Stimulated activated CD8-positive, alpha-beta memory T cell treated with anti-CD3 and anti-CD28 coated beads, Interleukin-4, amount 100 ng/mL, for 4 hours (primary cell): ENCODE results near the gene TTF2.
"Not testable (repeated sequence)": the region's sequence is repeated elsewhere in the genome, so short reads cannot be mapped to it uniquely, and the experiment has no call there.

ENCODE experiments used
- DNase-seq, 2 donors: peaks; one replicate each; pipeline ENCODE4 v3.0.0-alpha.2; 2020; ENCODE audit warnings: low read depth in 2 of 2, low spot score in 1 of 2

Gene TTF2

GRCh38 chr1:117119144-117119543, 59.0 kb downstream of the TTF2 start:
- not testable (repeated sequence) for DNase-seq

DNA sequence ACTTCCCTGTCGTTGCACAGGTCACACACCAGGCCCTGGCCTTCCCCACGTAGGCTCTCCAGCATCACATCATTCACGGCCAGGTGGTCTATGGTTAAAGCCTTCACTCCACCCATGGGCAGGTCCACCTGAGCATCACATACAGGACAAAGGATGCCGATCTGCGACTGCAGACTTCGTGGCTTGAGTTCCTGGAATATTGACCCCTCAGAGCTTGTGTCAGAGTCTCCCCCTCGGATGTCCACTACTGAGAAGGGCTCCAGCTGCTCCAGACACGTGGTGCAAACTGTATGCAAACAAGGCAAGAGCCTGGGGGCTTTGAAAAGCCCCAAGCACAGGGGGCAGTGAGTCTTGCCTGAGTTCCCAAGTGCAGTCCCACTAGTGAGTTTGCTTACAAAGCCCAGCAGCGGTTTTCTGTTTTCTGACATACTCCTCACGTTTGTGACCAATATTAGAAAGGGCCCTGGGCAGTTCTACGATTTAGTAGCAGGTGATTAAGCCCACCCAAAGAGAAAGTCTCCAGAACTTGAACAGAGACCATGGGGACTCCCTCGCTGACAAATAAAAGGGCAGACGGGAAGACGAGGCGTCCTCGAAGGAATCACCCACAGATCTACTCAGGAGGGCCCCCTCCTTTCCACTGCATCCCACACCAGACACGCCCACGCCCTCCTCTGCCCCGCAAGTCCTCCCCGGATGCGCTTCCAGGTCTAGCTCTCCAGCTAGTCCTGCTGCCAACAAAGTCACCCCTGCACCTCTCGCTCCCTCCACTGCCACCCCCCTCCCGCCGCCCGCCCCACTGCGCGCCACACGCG, 60.9 kb downstream of the TTF2 start:
- peak in 1 of 2 donors; percentile 3 for DNase-seq

DNA sequence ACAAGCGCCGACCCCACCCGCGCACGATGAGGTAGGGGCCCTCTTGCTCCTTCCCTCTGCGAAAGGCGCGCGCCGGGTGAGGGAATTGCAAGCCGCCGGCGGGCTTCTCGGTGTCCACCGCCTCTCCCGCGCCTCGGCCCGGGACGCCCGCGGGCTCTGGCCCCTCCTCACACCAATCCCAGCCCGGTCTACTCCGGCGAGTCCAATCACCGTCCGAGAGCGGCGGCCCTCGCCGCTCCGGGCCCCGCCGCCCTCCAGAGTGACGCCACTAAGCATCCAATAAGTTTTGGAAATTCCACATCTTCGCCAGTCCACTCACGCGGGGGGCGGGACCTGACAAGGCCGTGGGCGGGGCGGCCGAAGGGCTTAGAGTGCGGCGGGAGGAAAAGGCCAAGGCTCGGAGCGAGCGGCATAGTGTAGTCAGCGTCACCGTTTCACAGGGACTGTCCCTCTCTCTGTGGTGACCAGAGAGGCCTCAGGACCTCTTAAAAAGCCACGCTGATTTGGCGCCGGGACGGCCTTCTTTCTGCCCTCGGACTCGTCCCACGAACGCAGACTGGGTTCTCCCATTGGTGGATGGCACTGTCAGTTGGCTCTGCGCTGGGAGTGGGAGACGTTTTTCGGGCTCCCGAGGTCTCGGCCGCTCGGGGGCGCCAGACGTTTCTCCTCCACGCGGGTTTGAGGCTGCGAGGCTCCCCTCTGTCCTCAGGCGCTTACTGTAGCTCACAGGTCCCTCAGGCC, 61.6 kb downstream of the TTF2 start, which contains the start of gene TRIM45:
TRIM45 (minus strand) TSS at position 161 of the 741 bp plus-strand sequence. CDS start 548 bp downstream, outside the sequence.
- peak; percentile 64 to 65 for DNase-seq

DNA sequence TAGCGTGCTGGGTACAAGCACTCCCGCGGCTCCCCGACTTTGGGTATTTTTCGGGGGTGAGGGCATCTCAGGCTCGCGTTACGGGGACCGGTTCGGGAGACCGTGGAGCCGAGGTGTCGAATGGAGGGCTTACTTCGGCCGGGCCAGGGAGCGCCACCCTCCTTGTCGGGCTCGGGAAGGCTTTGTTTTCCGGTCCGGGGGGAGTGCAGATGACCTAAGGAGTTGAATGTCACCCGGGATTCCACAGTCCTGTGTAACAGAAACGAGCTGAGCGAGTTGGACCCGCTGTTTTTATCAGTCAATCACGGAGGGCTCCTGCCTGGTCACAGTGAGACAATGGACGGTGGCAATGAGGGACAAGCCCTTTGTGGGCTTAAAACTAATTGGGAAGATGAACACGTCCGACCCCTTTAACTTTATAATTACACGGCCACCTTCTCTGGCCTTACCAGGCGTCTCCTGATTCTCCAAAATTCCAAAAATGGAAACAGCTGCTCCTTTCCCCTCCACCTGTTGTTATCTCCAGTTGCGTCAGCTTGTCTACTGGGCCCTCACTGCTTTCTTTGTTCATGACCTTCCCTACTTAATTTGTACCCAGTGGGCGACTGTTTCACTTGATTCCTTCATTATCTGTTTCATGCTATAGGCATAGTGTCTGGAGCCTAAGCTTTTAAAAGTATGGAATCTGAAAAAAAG, 62.4 kb downstream of the TTF2 start:
- DNase-seq: no peak

DNA sequence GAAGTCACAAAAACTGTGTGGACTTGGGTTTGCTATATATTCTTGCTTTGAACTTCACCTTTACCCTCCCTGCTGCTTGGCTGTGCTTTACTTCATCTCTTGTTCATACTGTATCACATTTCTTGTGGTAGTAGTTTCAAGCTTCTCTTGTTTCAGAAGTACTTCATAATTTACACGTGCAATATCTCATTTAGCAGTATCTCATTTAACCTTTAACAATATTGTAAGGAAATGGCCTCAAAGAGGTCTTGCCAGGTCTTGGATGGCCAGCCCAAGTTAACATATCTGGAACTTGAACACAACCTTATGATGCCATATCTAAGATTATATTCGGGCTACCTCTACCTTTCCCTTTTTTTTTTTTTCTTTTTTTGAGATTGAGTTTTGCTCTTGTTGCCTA, 63.1 kb downstream of the TTF2 start:
- no peak for DNase-seq

DNA sequence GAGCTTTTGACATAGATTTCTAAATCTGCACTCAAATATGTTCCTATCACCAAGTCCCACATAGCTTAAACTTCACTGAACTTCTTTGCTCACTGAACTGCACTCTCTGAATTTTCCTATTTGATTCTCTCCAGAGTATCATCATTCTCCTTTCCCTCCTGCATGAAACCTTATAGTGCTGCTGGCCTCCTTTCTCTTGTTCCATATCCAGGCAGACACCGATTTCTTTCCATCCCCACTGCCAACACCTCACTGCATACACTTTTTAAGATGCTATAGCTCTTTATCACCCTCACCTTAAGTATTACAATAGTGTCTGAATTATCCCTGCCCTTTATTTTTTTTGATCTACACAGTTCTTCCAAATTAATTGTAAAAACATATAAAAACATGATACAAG, 64.5 kb downstream of the TTF2 start:
- DNase-seq: no peak

DNA sequence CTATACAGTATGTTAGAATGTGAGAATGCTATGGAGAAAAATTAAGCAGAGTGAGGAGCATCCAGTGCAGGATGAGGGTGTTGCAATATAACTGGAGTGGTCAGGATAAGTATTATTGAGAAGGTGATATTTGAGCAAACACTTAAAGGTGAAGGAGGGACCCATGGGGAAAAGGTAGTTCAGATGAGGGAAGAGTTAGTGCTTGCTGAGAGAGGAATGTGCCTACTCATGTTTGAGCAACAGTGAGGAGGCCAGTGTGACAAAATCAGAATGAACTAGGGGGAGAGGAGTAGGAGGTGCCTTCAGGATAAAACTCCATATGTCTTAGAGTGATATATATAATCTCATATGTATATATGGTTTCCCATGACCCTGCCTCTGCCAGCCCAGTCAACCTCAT, 67.7 kb downstream of the TTF2 start:
- DNase-seq: no peak

- DNase-seq: no peak
Measured at GRCh38 chr1:117128323-117129079, 68.4 kb downstream of the TTF2 start.

DNA sequence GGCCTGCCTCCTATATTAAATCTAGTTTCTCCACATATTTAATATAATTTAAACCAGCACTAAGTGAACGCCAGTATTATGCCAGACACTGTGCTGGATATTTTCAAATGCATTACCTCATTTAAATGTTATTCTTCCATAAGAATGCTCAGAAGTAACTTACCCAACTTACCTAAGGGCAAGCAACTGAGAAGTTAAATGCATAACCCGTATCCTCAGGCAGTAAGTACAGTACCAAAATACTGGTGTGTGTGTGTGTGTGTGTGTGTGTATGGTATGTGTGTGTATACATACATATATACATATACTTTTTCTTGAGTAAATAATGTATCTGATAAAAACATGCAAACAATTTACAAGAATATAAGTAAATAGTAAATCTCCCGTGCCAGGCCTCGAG, 70.4 kb downstream of the TTF2 start:
- DNase-seq: no peak

GRCh38 chr1:117135329-117135728, 75.2 kb downstream of the TTF2 start:
- DNase-seq: no peak

- DNase-seq: no peak
Measured at GRCh38 chr1:117136749-117137148, 76.6 kb downstream of the TTF2 start.

DNA sequence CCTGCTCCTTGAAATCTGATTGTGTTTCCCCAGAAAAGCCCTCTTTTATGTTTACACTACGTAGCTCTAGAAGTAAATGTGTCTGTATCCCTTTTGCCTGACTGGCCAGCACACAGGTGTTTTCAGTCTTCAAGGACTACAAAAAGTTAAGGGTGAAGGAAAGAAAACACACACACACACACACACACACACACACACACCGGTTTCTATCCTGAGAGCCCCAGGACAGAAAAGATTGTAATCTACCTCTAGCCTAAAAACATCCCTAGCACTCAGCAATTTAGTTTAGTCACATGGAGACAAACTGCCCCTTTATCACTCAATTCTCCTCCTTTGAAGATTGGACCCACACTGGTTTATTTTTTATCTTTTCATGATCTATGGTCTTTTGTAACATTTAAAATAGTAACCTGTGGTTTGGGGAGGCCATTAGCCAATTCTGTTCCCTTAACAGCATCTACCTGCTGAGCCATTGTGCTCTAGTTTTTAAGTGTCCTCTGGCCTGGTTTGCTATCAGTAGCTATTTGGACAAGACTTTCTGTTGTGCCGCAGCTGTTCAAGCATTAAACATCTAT, 77.2 kb downstream of the TTF2 start:
- no peak for DNase-seq

GRCh38 chr1:117138106-117138505, 78.0 kb downstream of the TTF2 start:
- DNase-seq: no peak

GRCh38 chr1:117138561-117138960, 78.4 kb downstream of the TTF2 start:
- no peak for DNase-seq

GRCh38 chr1:117142200-117142599, 82.1 kb downstream of the TTF2 start:
- no peak for DNase-seq

DNA sequence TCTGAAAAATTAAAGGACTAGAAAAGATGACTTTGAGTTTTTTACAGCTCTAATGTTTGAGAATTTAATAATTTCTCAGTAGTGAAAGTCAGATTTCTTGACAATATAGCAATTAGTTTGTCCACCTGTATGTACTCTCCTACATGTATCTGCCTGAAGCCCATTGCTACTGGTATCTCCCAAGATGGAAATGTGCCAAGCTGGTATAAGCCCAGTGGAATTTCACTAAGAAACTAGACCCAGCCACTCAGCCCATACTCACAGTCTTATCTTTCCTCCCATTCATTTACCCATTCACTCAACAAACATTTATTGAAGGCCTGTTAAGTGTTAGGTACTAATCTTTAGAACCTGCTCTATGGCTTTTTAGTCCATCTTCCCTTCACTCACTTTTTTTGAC, 83.0 kb downstream of the TTF2 start:
- no peak for DNase-seq

- no peak for DNase-seq
Measured at GRCh38 chr1:117143871-117144270, 83.7 kb downstream of the TTF2 start.

DNA sequence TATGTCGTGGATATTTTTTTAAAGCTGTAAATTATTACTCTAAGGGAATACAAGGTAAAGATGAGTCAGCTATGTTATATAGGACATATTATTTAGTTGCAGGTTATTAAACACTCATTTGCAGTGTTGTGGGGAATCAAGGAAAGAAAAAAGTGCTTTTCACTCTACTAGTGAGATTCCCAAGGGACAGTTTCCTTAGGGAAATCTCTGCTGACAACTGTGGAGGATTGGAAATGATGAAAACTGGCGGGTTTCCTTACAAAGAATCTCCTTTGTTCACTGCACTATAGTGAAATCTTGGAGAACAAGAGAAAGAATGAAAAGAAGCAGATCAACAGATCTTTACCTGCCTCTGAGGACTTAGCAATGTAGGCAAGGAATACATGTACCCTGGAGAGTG, 85.9 kb downstream of the TTF2 start:
- no peak for DNase-seq

- DNase-seq: no peak
Measured at GRCh38 chr1:117146575-117147340, 86.6 kb downstream of the TTF2 start.

- no peak for DNase-seq
Measured at GRCh38 chr1:117147341-117147831, 87.3 kb downstream of the TTF2 start.
